ENCODE measurements around the gene UBTD1.

DNA sequence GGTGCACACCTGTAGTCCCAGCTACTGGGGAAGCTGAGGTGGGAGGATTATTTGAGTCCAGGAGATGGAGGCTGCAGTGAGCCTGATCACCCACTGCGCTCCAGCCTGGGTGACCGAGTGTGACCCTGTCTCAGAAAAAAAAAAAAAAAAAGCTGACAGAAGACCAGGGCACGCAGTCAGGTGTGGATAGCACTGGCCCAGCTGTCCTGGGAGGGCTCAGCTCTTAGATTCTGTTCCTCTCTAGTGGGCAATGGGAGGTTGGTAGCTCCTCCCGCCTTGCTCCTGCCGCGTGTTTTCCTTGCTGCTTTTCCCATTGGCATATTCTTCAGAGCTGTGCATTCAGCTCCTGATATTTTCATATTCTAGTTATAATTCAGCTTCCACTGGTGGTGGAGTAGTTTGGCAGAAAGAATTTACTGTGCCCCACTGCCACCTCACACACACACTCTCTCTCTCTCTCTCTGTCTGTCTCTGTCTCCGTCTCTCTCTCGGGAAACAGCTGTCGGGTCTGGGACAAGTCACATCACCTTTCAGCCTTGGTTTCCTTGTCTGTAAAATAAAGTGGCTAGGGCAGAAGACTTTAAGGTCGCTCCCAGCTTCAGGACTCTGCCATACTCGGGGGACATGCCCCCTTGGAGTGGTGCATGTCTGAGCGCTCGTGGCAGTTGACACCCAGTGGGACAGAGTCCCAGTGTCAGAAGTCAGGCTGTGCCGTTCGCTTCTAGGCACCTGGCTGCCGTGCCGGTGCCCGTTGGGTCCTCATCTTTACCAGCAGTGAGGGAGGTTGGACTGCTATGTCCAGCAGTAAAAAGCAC, 47.9 kb downstream of the UBTD1 start:
- TF ChIP-seq POLR2A (IDR thresholded peaks at IDR 0.05) (no peak), EP300 (IDR thresholded peaks at IDR 0.05) (no peak), POLR2AphosphoS5 (IDR thresholded peaks at IDR 0.05) (no peak)
